OCI-LY3 (cell line): ENCODE data around the gene ANP32A.

Experiments used
- H2AFZ ChIP-seq: fragments of 200-600, 300-600 bp; shearing (Covaris generic); 2 replicates; pipeline ENCODE4 v1.6.0; 2014; ENCODE audit warnings: antibody characterized with exemption, low read depth, low read length
- H3K27ac ChIP-seq: fragments of 200-600, 300-600 bp; sonication (generic); 2 replicates; pipeline ENCODE4 v1.5.1; 2014; ENCODE audit warnings: mild to moderate bottlenecking, low read length, moderate library complexity, mixed read lengths
- H3K27me3 ChIP-seq: fragments of 200-600, 300-600 bp; sonication (generic); 2 replicates; pipeline ENCODE4 v1.6.1; 2014; ENCODE audit warnings: low read depth, low read length, mixed read lengths
- H3K36me3 ChIP-seq: fragments of 200-600, 300-600 bp; sonication (generic); replicated peaks from 2 replicates; pipeline ENCODE3; 2014; ENCODE audit warnings: low read depth, low read length, mixed read lengths
- H3K4me1 ChIP-seq: fragments of 300-600, 200-600 bp; sonication (generic); 2 replicates; pipeline ENCODE4 v1.6.1; 2014; ENCODE audit warnings: low read length, mixed read lengths
- H3K4me2 ChIP-seq: fragments of 200-600, 300-600 bp; sonication (generic); 2 replicates; pipeline ENCODE4 v1.6.1; 2014; ENCODE audit warnings: low read length, mixed read lengths
- H3K4me3 ChIP-seq: fragments of 300-600, 200-600 bp; sonication (generic); 2 replicates; pipeline ENCODE4 v1.5.1; 2014; ENCODE audit warnings: antibody characterized with exemption, mild to moderate bottlenecking, low read length, moderate library complexity
- H3K79me2 ChIP-seq: fragments of 300-600, 200-600 bp; shearing (Covaris generic); 2 replicates; pipeline ENCODE4 v1.6.1; 2014; ENCODE audit warnings: mild to moderate bottlenecking, low read length, mixed read lengths
- H3K9ac ChIP-seq: fragments of 300-600, 200-600 bp; shearing (Covaris generic); 2 replicates; pipeline ENCODE4 v1.6.0; 2014; ENCODE audit warnings: mild to moderate bottlenecking, low read length, moderate library complexity
- H3K9me3 ChIP-seq: fragments of 200-600, 300-600 bp; shearing (Covaris generic); 2 replicates; pipeline ENCODE4 v1.6.1; 2014; ENCODE audit warnings: low read length, mixed read lengths; ENCODE audit not compliant: insufficient read depth
- H4K20me1 ChIP-seq: fragments of 200-600, 300-600 bp; sonication (generic); 2 replicates; pipeline ENCODE4 v1.6.1; 2016; ENCODE audit warnings: low read length, mixed read lengths; ENCODE audit not compliant: insufficient read depth
- CTCF ChIP-seq: fragments of 200-600, 300-600 bp; sonication (generic); IDR thresholded peaks from 2 replicates; pipeline ENCODE4 v1.5.1; 2014; ENCODE audit warnings: antibody characterized with exemption, low read length, low read depth
- EZH2phosphoT487 ChIP-seq: fragments of 200-600 bp; shearing (Covaris generic); IDR thresholded peaks from 2 replicates; pipeline ENCODE4 v1.6.1; 2018; ENCODE audit warnings: antibody characterized with exemption, mixed run types, low read depth

Gene ANP32A

DNA sequence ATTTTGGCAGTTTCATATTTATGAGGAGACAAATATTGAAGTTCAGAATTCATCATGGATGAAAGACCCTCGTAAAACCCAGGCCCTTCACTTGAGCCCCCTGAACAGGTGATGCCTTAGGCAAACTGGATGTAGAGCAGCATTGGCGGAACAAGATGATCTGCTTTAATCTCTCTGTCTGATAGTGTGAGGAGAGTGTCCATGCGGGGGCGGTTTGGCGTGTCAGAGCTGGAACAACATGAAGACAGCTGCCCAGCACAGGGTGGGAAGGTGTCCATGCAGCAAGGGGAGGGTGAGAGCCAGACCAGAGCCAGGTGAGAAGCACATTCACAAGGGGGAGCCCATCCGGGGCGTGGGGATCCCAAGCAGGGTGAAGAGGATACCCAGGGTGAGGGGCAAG, 31.8 kb upstream of the ANP32A start:
- Histone ChIP-seq H4K20me1 (no peaks in the 10 kb centered on the region), H2AFZ (no peak overlapping the region), H3K9ac (no peak overlapping the region), H3K27ac (no peak overlapping the region), H3K4me3 (no peak overlapping the region), H3K9me3 (peaks cover 6% of the 10 kb centered on the region; the same call in 1 of the 2 replicates), H3K4me1 (peaks cover 9% of the 10 kb centered on the region), H3K36me3 (no peaks in the 10 kb centered on the region), H3K79me2 (no peaks in the 10 kb centered on the region), H3K4me2 (no peak overlapping the region), H3K27me3 (peaks cover 13% of the 10 kb centered on the region)
- TF ChIP-seq EZH2phosphoT487: no peak
- no peak for TF ChIP-seq CTCF

DNA sequence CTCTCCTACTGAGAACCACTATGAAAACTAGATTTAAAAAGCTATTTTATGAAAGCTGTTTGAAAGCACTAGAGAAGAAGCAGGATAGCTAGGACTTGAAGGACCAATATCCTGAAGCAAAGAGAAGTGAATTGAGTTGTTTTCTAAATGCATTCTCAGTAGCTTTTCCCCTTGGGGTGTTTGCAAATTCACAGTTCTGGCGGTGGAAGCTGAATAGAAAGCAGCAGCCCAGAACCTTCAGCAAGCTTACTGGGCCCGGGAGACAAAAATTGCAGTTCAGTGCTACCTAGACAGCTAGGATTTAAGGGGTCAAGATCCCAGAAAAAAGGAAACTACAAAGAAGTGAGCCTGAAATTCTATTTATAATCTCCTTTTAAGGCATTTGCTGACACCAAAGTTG, 31.3 kb upstream of the ANP32A start:
- Histone ChIP-seq H3K27ac (no peak overlapping the region), H3K4me1 (peaks cover 9% of the 10 kb centered on the region), H3K4me2 (no peak overlapping the region), H4K20me1 (no peaks in the 10 kb centered on the region), H3K36me3 (no peaks in the 10 kb centered on the region), H3K9me3 (peaks cover 1% of the 10 kb centered on the region; the same call in 1 of the 2 replicates), H3K27me3 (peaks cover 13% of the 10 kb centered on the region), H3K4me3 (no peak overlapping the region), H3K79me2 (no peaks in the 10 kb centered on the region), H3K9ac (no peak overlapping the region), H2AFZ (no peak overlapping the region)
- no peak for TF ChIP-seq CTCF
- no peak for TF ChIP-seq EZH2phosphoT487

GRCh38 chr15:68849497-68849896, 28.8 kb upstream of the ANP32A start:
- Histone ChIP-seq H4K20me1 (no peaks in the 10 kb centered on the region), H3K27ac (no peak overlapping the region), H3K9ac (no peak overlapping the region), H3K27me3 (peaks cover 17% of the 10 kb centered on the region), H3K4me3 (no peak overlapping the region), H3K36me3 (no peaks in the 10 kb centered on the region), H3K4me2 (no peak overlapping the region), H3K9me3 (no peaks in the 10 kb centered on the region), H3K79me2 (no peaks in the 10 kb centered on the region), H2AFZ (no peak overlapping the region), H3K4me1 (peaks cover 9% of the 10 kb centered on the region)
- no peak for TF ChIP-seq CTCF
- TF ChIP-seq EZH2phosphoT487: no peak

- Histone ChIP-seq H3K9me3 (no peaks in the 10 kb centered on the region), H3K27ac (no peak overlapping the region), H3K27me3 (peaks cover 32% of the 10 kb centered on the region), H4K20me1 (no peaks in the 10 kb centered on the region), H3K79me2 (no peaks in the 10 kb centered on the region), H3K36me3 (no peaks in the 10 kb centered on the region), H2AFZ (no peak overlapping the region), H3K9ac (no peak overlapping the region), H3K4me2 (no peak overlapping the region), H3K4me1 (peaks cover 18% of the 10 kb centered on the region), H3K4me3 (no peak overlapping the region)
- TF ChIP-seq CTCF: no peak
- TF ChIP-seq EZH2phosphoT487: no peak
Observed at GRCh38 chr15:68846851-68847439, 26.2 kb upstream of the ANP32A start.
